SK-N-SH (cell line): Measurements from ENCODE around the gene TTC3. TPM values are rescaled to one million over a fixed set of nuclear protein-coding genes. Genes with fewer than 3 reads are reported as not detected.

Experiments
- CTCF ChIA-PET: fragments of 300-600, 350-600 bp; formaldehyde crosslinking; extraction: SDS; loops from one replicate; lab custom pipeline; 2021; lab: Yijun Ruan, JAX
- POLR2A ChIA-PET: fragments of 350-600 bp; sonication (Branson Sonifier 250); formaldehyde crosslinking; extraction: SDS; loops from one replicate; lab custom pipeline; 2020; ENCODE audit warnings: antibody characterized with exemption, inconsistent platforms; lab: Yijun Ruan, JAX
- DNase-seq: peaks from one replicate; pipeline ENCODE4 v3.0.0; 2012
- H2AFZ ChIP-seq: fragments of 200-600 bp; sonication (generic); 2 replicates; pipeline ENCODE4 v1.8.1; 2016; ENCODE audit warnings: antibody characterized with exemption, mild to moderate bottlenecking, low read depth
- H3F3A ChIP-seq: fragments of 200-600 bp; sonication (generic); replicated peaks from 2 replicates; pipeline ENCODE3; 2016; ENCODE audit warnings: antibody characterized with exemption, mild to moderate bottlenecking; ENCODE audit not compliant: insufficient read depth
- H3K27ac ChIP-seq, 2 experiments: fragments of 200-500 bp in 1 of 2; fragments of 200-600 bp in 1 of 2; sonication (Bioruptor generic) in 1 of 2; sonication (generic), shearing (Covaris generic) in 1 of 2; 2 replicates each; pipeline versions ENCODE4 v1.5.1 to v1.6.1; 2014 to 2016; ENCODE audit warnings: low read depth in 2 of 2, inconsistent platforms in 1 of 2, low read length in 1 of 2, mild to moderate bottlenecking in 1 of 2, mixed read lengths in 1 of 2
- H3K27me3 ChIP-seq: fragments of 200-600 bp; sonication (generic), shearing (Covaris generic); 2 replicates; pipeline ENCODE4 v1.6.1; 2016; ENCODE audit warnings: mixed run types; ENCODE audit not compliant: insufficient read depth
- H3K36me3 ChIP-seq, 2 experiments: fragments of 200-500 bp in 1 of 2; fragments of 200-600 bp in 1 of 2; sonication (Bioruptor generic) in 1 of 2; sonication (generic) in 1 of 2; replicated peaks in 1 of 2; 2 replicates each; pipeline versions ENCODE3 to v1.5.1; 2014 to 2016; ENCODE audit warnings: low read length in 1 of 2, mild to moderate bottlenecking in 1 of 2; ENCODE audit not compliant: insufficient read depth in 2 of 2, control insufficient read depth in 1 of 2
- H3K4me1 ChIP-seq, 2 experiments: fragments of 200-500 bp in 1 of 2; fragments of 200-600 bp in 1 of 2; sonication (Bioruptor generic) in 1 of 2; sonication (generic), shearing (Covaris generic) in 1 of 2; 2 replicates each; pipeline versions ENCODE4 v1.5.1 to v1.6.1; 2014 to 2016; ENCODE audit warnings: low read depth in 1 of 2, low read length in 1 of 2, mixed run types in 1 of 2; ENCODE audit not compliant: insufficient read depth in 2 of 2, control insufficient read depth in 1 of 2
- H3K4me2 ChIP-seq: fragments of 200-600 bp; sonication (generic), shearing (Covaris generic); 2 replicates; pipeline ENCODE4 v1.6.1; 2017; ENCODE audit warnings: mixed run types
- H3K4me3 ChIP-seq, 2 experiments: fragments of 200-500 bp in 1 of 2; fragments of 200-600 bp in 1 of 2; sonication (Bioruptor generic) in 1 of 2; sonication (generic), shearing (Covaris generic) in 1 of 2; 2 replicates each; pipeline versions ENCODE4 v1.5.1 to v1.8.1; 2014 to 2016; ENCODE audit warnings: low read depth in 2 of 2, inconsistent platforms in 1 of 2, low read length in 1 of 2, mild to moderate bottlenecking in 1 of 2, mixed read lengths in 1 of 2, moderate library complexity in 1 of 2
- H3K79me2 ChIP-seq: fragments of 200-600 bp; sonication (generic); 2 replicates; pipeline ENCODE4 v1.8.1; 2017; ENCODE audit warnings: mild to moderate bottlenecking; ENCODE audit not compliant: insufficient read depth
- H3K9ac ChIP-seq: fragments of 200-600 bp; sonication (generic); 2 replicates; pipeline ENCODE4 v1.6.1; 2017; ENCODE audit warnings: mixed run types
- H3K9me2 ChIP-seq: fragments of 200-600 bp; sonication (generic); 2 replicates; pipeline ENCODE4 v1.6.1; 2017; ENCODE audit warnings: mixed run types
- H3K9me3 ChIP-seq: fragments of 200-600 bp; sonication (generic); 2 replicates; pipeline ENCODE4 v1.6.1; 2017; ENCODE audit warnings: mixed run types, mild to moderate bottlenecking, moderate library complexity
- H4K20me1 ChIP-seq: fragments of 200-600 bp; sonication (generic); 2 replicates; pipeline ENCODE4 v1.6.1; 2017; ENCODE audit warnings: mild to moderate bottlenecking, mixed run types; ENCODE audit not compliant: insufficient read depth
- CHD2 ChIP-seq: fragments of 150-350 bp; IDR thresholded peaks from 2 replicates; pipeline ENCODE4 v1.6.1; 2018; ENCODE audit warnings: low read length; ENCODE audit not compliant: partially characterized antibody
- ELF1 ChIP-seq: IDR thresholded peaks from 2 replicates; pipeline ENCODE4 v1.4.0; 2012
- EZH2phosphoT487 ChIP-seq: fragments of 200-600 bp; sonication (generic); IDR thresholded peaks from 2 replicates; pipeline ENCODE4 v1.6.1; 2017; ENCODE audit warnings: low read depth, mixed run types, mild to moderate bottlenecking, antibody characterized with exemption, moderate library complexity, borderline replicate concordance
- FOXJ3 ChIP-seq: sonication (generic); formaldehyde crosslinking; IDR thresholded peaks from 2 replicates; pipeline ENCODE4 v1.5.1; 2020; ENCODE audit warnings: mild to moderate bottlenecking, missing genetic modification reagents
- FOXM1 ChIP-seq: IDR thresholded peaks from 2 replicates; pipeline ENCODE4 v1.4.0; 2012; ENCODE audit warnings: low read depth, mild to moderate bottlenecking
- GABPA ChIP-seq: IDR thresholded peaks from 2 replicates; pipeline ENCODE4 v1.4.0; 2012; ENCODE audit warnings: low read depth, mild to moderate bottlenecking
- GATA2 ChIP-seq: sonication (generic); formaldehyde crosslinking; IDR thresholded peaks from 2 replicates; pipeline ENCODE4 v1.5.0; 2020; ENCODE audit warnings: mild to moderate bottlenecking, missing genetic modification reagents
- IRF3 ChIP-seq: fragments of 150-350 bp; IDR thresholded peaks from 2 replicates; pipeline ENCODE4 v1.6.1; 2016; ENCODE audit warnings: mild to moderate bottlenecking, low read depth, low read length
- JUND ChIP-seq: IDR thresholded peaks from 2 replicates; pipeline ENCODE4 v1.4.0; 2012
- MEF2A ChIP-seq: IDR thresholded peaks from 2 replicates; pipeline ENCODE4 v1.4.0; 2012; ENCODE audit warnings: low read depth, borderline replicate concordance
- MXI1 ChIP-seq: IDR thresholded peaks from 2 replicates; pipeline ENCODE4 v1.6.1; 2012; ENCODE audit warnings: mild to moderate bottlenecking, low read depth, low read length, improper control_type of control experiment
- NFIC ChIP-seq: IDR thresholded peaks from 2 replicates; pipeline ENCODE4 v1.4.0; 2012; ENCODE audit warnings: borderline replicate concordance
- RCOR1 ChIP-seq: fragments of 150-350 bp; IDR thresholded peaks from 2 replicates; pipeline ENCODE4 v1.6.1; 2017; ENCODE audit warnings: antibody characterized with exemption, low read length
- REST ChIP-seq: IDR thresholded peaks from 2 replicates; pipeline ENCODE4 v1.6.1; 2012; ENCODE audit warnings: mild to moderate bottlenecking, low read depth, low read length, moderate library complexity
- RFX5 ChIP-seq: IDR thresholded peaks from 2 replicates; pipeline ENCODE4 v1.6.1; 2012; ENCODE audit warnings: mild to moderate bottlenecking, improper control_type of control experiment, low read length
- SIN3A ChIP-seq: IDR thresholded peaks from 2 replicates; pipeline ENCODE4 v1.6.1; 2012; ENCODE audit warnings: low read depth, mild to moderate bottlenecking, low read length, moderate library complexity, borderline replicate concordance
- TAF1 ChIP-seq: IDR thresholded peaks from 2 replicates; pipeline ENCODE4 v1.6.1; 2012; ENCODE audit warnings: low read depth, mild to moderate bottlenecking, low read length, moderate library complexity, borderline replicate concordance
- TCF12 ChIP-seq: IDR thresholded peaks from 2 replicates; pipeline ENCODE4 v1.4.0; 2012
- TEAD4 ChIP-seq: IDR thresholded peaks from 2 replicates; pipeline ENCODE4 v1.4.0; 2012; ENCODE audit warnings: mild to moderate bottlenecking, borderline replicate concordance; ENCODE audit not compliant: insufficient read depth
- USF1 ChIP-seq: IDR thresholded peaks from 2 replicates; pipeline ENCODE4 v1.4.0; 2012; ENCODE audit warnings: low read depth, borderline replicate concordance
- WGBS: methylation state at CpG from one replicate; pipeline ENCODE4 v1.1.6; 2017; ENCODE audit warnings: low lambda C conversion rate; 5-methylcytosine and 5-hydroxymethylcytosine counted together
- polyA plus RNA-seq, 3 experiments: library from polyadenylated mRNA; depleted of rRNA; stranded (reverse); fragments of >200 nt; gene quantifications; 2 replicates each; pipeline ENCODE4 v1.2.3, GENCODE V29; 2012

The TTC3 gene
- polyA plus RNA-seq, 1 of the 3 experiments (the other 2 are of a cell fraction), result 35.7 TPM

- Histone ChIP-seq H3F3A (no peaks in the 10 kb centered on the region), H3K9ac (no peak overlapping the region), H3K36me3 (peaks cover 64 to 80% of the 10 kb centered on the region in 2 experiments), H4K20me1 (no peaks in the 10 kb centered on the region), H3K4me1 (no peaks in the 10 kb centered on the region; a peak in 1 of 4 replicates), H3K79me2 (no peaks in the 10 kb centered on the region), H3K4me3 (no peak overlapping the region), H2AFZ (no peak overlapping the region), H3K9me2 (no peaks in the 10 kb centered on the region), H3K4me2 (no peak overlapping the region), H3K9me3 (no peaks in the 10 kb centered on the region), H3K27ac (no peak overlapping the region; a peak in 1 of 4 replicates), H3K27me3 (no peaks in the 10 kb centered on the region)
- ChIA-PET POLR2A (no interaction called here), CTCF (no interaction called here)
- WGBS, result 90% methylated on average over 11 of the region's 11 CpGs
- peak; percentile 17 for DNase-seq
- TF ChIP-seq TEAD4, result no peak
- TF ChIP-seq GATA2 (CRISPR knock-in tag), result no peak
- TF ChIP-seq TCF12, result no peak
- TF ChIP-seq RFX5, result no peak
- no peak for TF ChIP-seq MEF2A
- no peak for TF ChIP-seq IRF3
- TF ChIP-seq FOXM1, result no peak
- TF ChIP-seq USF1, result no peak
- TF ChIP-seq REST, result no peak
- no peak for TF ChIP-seq EZH2phosphoT487
- TF ChIP-seq FOXJ3, result no peak
- no peak for TF ChIP-seq GABPA
- no peak for TF ChIP-seq SIN3A
- no peak for TF ChIP-seq TAF1
- no peak for TF ChIP-seq JUND
- TF ChIP-seq RCOR1, result no peak
- no peak for TF ChIP-seq ELF1
- no peak for TF ChIP-seq CHD2
- no peak for TF ChIP-seq NFIC
- TF ChIP-seq MXI1, result no peak
These were observed 126.2 kb downstream of the TTC3 start for GRCh38 chr21:37199057-37199924.
